HG03432 (cell line): Measurements from ENCODE around the gene FAXC.
"Not testable (repeated sequence)": the region's sequence is repeated elsewhere in the genome, so short reads cannot be mapped to it uniquely, and the experiment has no call there.

Experiments used
- ATAC-seq: cut with Tn5 transposase; IDR thresholded peaks from one replicate; pipeline ENCODE4 v1.9.1; 2021; ENCODE audit warnings: mild to moderate bottlenecking, moderate library complexity; ENCODE audit not compliant: unreplicated experiment

Gene FAXC

DNA sequence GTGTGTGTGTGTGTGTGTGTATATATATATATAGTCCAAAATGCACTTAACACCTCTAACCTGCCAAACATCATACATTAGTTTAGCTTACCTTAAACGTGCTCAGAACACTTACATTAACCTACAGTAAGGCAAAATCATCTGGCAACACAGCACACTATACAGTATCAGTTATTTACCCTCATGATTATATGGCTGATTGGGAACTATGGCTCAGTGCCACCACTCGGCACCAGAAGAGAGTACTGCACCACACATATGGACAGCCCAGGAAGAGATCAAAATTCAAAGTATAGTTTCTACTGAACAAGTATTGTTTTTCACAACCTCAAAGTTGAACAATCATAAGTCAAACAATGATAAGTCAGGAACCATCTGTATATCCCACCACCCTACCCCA is 59.8 kb downstream of the FAXC start:
- no peak for ATAC-seq

DNA sequence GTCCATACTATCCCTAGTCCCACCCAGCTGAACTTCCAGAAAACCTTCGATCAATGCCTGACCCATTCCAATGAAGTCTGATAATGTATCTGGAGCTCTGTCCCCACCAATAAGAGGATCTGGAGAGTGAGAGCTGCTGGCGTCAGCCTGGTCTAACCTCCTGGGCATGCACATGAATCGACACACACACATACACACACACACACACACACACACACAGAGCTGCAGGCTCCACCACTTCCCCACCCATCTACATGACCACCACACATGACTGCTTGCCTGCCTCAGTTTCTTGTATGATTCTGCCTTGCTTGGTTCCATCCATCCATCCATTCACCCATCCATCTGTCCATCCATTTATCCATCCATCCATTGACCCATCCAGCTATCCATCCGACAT is 60.8 kb downstream of the FAXC start:
- no peak for ATAC-seq

DNA sequence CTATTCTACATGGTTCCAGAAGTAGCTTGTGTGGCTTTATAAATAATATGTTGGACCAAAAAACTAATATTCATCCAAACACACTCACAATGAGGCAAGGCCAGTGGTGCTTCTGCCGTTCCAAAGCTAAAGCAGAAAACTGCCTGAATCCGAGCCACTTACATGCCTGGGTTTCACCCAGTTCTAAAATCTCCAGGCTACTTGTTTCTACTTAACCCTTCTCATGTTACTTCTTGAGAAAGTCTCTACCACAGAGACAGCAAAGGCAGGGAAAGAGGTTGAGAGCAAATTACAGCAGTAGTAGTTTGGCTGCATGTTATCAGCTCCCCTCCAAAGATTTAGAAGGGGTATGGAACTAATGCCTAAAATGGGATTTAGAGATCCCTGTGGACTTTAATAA is 62.0 kb downstream of the FAXC start:
- no peak for ATAC-seq

DNA sequence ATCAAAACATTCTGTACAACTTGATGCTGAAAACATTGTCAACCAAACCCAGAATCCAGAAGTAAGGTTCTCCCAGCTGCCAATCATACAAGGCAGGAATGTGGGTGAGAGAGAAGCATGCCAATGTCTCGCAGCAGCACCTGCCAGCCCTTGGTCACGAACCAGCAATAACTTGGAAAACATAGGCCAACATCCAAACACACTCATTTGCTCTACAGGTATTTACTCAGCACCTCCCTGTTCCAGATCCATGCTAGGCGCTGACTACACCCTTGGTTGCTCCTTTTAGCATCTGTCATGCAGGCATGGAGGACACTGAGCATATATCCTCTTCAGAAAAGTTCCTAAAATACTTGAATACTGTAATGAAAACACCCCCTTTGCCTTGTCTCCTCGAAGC is 63.6 kb downstream of the FAXC start:
- ATAC-seq = no peak

DNA sequence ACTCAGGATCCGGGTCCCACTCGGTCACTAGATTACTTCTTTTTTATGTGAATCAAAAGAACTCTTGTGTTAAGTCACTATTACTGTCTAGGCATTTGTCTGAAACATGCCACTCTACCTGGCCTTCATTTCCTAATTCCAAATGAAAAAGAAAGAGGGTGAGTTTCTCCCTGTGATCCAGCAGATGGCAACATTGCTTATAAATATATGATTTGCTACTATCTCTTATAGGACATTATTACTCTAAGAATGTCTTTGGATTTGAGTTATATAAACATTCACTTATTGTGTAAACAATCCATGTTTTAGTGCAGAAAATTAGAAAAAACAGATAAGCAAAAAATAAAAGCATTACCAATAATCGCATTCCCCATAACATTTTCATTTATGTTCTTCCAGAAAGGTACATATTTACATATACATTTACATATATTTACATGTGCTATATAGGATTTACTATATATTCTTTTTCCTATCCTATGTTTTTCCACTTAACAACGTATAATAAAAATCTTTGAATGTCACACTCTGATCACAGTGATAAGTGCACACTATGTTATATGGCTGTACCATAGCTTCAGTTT is 66.9 kb downstream of the FAXC start:
- no peak for ATAC-seq

DNA sequence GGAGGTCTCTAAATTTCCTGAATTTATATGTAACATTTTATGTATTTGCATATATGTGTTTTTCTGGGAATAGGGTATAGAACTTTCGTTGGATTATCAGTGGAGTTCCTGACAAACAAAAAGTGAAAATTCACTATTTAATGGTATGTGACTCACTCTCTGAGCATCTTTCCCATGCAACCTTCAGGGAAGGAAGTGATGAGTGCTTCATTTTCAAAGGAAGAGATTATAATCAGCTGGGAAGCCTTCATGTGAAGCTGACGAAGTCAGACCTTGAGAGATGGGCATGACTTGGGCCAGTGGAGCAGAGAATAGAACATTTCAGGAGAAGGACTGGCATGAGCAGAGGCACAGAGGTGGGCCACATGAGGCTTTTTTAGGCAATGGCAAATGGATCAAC is 72.7 kb downstream of the FAXC start:
- no peak for ATAC-seq

DNA sequence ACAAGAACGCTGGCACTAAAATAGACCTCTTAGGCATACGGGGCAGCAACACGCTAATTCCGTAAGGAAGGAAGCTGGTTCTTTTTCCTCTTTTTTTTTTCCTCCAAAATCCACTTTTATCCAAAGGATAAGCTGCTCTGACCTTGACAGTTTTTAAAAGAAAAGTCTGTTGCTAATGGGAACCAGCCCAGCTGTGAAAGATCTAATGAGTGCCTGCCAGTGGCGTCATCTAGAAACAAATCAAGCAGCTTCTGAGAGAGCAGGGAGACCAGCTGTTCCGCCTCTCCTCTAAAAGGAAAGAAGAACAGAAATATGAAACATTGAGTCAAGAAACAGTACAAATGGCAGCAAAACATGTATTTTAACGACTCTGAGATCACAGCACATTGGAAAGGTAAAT is 78.6 kb downstream of the FAXC start:
- no peak for ATAC-seq

DNA sequence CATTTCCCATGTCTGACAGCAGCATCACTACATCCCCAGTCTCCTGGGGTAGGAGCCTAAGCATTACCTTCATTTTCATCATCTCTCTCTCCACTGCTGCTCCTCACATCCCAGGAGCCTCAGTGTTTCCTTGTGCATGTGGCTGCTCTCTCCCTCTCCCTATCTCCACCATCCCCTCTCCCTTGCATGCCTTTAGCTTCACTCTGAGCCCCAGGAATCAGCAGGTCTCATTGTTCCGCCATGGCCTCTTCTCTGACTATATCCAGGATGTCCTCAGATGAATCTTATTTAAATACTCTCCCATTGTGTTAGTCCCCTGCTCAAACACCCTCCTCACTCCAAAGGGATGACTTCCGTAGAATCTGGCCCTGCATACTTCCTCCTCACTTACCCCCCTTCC is 79.4 kb downstream of the FAXC start:
- no peak for ATAC-seq

DNA sequence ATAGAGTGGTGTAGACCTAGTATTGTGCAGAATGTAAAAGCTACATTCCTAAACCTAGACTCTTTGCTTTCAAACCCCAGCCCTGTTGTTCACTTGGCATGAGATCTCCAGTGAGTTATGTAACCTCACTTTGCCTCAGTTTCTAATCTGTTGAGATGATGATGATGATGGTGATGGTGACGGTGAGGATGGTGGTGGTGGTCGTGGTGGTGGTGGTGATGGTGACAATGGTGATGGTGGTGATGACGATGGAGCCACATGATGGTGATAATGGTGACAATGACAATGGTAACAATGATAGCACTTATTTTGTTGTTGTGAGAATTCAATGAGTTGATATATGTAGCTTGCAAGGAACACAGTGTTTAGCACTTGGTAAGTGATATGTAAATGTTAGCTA is 80.3 kb downstream of the FAXC start:
- no peak for ATAC-seq

DNA sequence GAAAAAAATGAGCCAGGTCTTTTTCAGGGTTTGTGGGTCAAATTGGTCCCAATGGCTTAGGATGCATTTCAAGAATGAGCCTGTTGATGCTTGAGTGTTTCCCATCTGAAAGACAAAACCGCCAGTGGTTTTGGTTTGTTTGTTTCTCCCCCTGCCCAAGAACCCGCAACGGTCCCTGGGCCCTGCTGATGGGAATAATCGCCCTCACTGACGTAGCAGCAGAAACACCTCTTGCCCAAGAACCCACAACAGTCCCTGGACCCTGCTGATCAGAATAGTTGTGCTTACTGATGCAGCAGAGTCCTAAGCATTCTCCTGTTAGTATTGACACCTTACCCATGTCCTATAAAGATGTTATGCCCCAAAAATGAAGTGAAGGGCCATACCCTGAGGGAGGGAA is 82.5 kb downstream of the FAXC start:
- ATAC-seq = not testable (repeated sequence)

DNA sequence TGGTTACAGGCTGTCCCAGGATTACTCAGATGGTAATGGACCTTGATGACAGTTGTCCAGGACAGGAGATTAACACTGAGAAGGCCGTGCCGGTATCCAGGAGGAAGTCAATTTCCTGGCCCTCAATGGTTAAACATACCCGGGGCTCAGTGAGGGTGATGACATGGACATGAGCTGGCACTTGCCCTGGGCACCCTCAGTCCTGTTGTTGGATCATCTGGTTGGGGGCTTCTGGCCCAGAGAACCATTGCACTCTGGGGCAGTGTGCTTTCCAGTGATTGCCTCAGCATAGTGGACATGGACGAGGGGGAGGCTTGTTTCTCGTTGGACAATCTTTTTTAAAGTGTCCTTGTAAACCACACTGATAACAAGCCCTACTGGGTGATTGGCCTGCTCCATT is 84.0 kb downstream of the FAXC start:
- ATAC-seq = not testable (repeated sequence)

DNA sequence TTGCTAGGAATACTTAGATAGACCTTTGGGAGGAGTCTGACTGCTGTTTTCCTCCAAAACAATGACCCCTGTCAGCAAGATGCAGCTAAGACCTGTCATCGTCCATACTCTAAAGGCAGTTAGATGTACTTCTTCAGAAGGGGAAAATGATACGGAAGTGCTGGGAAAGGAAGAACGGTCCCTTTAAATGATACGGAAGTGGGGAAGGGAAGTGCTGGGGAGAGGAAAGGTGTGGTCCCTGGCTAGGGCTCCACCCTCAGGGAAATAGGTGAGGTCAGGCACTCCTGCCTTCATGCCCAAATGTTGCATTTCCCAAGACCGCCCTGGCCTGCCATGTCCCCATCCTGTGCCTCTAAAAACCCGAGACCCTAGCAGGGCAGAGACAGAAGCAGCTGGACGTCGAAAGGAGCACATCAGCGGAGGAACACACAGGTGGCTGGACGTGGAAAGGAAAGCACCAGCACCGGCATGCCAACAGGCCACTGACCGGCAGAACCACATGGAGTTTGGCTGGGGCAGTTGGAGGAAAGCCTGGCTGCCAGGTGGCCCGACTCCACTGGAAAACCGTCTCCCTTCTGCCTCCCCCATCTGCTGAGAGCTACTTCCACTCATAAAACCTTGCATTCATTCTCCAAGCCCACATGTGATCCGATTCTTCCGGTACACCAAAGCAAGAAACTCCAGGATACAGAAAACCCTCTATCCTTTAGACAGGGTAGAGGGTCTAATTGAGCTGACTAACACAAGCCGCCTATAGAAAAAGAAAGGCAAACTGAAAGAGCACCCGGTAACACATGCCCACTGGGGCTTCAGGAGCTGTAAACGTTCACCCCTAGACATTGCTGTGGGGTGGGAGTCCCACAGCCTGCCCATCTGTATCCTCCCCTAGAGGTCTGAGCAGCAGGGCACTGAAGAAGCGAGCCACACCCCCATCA is 94.6 kb downstream of the FAXC start:
- no peak for ATAC-seq

DNA sequence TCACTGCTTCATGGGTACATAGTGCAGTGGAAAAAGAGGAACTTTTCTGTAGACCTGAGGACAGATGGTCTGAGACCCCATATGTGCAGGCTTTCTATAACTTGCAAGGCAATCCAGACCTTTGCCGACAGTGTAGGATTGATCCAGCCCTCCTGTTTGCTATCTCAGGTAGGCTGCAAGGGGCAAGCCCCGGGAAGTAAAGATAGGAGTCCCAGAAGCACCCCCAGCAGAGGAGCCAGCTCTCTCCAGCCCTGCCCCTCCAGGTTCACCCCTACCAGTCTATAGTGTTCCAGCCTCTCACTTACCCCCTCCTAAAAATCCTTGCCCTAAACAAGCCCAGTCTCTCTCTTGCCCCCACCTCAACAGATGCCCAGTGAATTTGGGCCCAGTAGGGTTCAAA is 96.2 kb downstream of the FAXC start:
- no peak for ATAC-seq

DNA sequence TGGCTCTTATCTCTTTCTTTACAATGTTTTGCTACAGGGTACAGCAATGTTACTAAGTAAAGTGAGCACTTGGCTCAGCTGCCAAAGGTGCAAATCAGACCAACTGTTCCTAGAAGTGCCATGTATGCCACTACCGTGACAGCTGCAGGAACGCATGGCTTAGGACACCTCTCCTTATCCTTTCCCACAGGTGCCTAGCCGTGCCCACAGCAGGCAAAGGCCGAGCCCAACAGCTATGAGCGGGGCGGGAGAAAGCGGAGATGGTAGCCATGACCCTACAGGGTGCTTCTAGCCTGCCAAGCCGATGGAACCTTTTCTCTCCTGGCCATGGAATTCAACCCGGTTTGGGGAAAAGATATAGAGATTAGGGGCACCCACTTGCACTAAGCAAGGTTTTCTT is 97.1 kb downstream of the FAXC start:
- no peak for ATAC-seq

DNA sequence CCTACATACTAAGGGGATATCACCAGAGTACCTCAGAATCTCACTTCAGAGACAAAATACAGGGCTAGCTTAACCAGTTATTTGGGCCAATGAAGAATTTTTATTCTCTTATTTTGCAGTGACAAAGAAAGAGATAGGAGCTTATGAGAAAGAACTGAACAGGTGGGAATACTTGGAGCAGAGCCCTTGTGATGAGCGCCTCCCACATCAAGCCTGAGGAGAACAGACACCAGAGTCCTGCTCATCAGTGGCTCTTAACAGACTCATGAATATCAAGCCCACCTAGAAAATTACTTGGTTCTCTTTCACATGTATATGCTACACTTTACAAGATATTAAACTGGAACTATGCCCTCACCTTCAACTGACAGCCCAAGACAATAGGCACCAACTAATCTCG is 99.0 kb downstream of the FAXC start:
- no peak for ATAC-seq

DNA sequence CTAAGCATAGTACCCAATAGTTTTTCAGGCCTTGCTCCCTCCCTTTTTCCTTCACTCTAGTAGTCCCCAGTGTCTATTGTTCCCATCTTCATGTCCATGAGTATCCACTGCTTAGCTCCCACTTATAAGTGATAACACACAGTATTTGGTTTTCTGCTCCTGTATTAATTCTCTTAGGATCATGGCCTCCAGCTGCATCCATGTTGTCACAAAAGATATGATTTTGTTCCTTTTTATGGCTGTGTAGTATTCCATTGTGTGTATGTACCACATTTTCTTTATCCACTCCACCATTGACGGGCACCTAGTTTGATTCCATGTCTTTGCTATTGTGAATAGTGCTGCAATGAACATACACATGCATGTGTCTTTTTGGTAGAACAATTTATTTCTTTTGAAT is 102.9 kb downstream of the FAXC start:
- ATAC-seq = no peak

DNA sequence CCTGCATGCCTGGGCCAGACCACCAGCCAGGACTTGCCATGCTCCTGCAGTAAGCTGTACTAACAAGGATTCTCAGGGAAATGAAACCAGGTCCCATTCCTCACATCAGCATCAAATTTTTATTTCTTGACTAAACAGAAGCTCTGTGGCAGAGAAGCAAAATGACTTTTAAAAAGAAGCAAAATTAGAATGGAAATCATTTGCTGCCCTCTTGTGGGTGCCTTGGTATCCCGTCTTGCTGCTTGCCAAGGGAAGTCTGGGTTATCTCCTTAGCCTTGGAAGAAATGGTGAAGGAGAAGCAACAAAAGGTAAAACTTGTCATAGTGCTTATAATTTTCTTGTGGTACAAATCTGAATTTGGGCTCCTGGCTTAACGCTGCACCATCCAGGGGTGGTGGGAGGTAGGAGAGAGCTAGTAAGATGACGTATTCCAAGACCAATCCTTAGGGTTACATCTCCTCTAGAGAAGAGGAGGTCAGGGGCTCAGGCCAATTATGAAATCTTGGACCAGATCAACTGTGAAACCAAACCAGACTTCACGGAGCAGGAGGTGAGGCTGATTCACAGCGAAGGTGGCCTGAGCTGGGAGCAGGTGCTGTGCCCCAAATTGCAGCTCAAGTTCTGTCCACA is 107.5 kb downstream of the FAXC start:
- no peak for ATAC-seq

DNA sequence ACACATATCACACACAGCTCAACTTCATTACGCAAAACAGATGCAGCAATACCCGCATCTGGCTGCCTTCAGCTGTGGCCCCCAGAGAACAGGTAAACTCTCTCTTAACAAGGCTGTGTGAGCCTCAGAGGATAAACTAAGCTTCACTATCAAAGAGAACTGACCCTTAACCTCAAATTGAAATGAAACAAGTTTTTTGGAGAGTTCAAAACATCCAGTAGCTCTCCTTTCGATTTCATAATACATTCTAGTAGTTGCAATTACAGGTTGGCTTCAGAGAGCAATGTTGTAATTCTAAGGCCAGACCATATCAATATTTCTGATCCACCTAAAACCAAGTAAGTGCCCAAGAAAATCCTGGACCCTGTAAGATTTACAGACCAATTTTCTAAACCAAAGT is 113.5 kb downstream of the FAXC start:
- ATAC-seq = no peak

DNA sequence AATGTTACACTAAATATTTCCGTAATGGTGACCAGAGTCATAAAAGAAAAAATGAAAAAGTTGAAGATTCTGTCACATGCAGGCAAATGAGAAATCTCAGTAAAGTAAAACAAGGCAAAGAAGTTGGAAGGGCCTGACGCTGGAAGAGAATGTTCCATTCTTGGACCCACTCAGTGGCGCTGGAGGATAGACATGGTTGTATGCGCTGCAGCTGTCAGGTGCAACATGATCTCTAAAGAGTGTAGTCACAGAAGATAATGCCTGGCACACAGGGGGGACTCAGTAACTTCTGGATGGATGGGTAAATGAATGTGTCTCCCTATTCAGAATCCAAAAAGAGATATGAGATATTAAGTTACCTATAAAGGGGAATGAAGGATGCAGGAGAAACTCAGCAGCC is 116.3 kb downstream of the FAXC start:
- no peak for ATAC-seq

DNA sequence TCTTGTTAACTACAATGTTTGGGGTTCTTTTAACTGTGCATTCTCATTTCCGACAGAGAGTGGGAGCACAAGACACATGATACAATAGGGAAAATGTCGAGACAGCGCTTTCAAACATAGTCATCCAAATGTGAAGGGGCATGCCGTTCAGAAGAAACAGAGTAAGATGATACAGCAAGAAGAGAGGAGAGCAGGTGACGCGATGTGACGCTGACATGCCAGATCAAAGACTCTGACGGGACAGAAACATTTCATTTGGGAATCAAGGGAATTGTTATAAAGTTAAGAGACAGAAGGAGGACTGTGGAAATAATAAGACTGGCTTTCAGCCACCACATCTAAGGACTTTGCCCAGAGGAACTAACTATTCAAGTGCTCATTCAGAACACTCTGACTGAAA is 117.4 kb downstream of the FAXC start:
- no peak for ATAC-seq

DNA sequence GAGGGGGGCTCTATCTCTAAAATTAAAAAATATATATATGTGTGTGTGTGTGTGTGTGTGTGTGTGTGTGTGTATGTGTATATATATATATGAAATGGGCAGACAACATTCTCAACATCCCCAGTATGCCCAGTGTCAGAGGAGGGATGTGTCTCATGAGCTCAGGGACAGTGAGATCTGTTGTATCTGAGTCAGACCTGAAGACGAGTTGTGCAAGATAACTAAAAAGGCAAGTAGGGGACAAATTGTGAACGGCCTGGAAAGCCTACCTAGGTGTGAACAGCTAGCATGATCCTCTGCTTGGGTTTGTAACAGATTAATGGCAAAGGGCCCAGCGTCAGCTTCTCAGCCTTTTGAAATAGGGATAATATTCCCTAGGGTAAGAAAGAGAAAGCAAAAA is 124.3 kb downstream of the FAXC start:
- no peak for ATAC-seq
